K562 (cell line): ENCODE data around the gene SPDYE3.
"Not testable (repeated sequence)": the region's sequence is repeated elsewhere in the genome, so short reads cannot be mapped to it uniquely, and the experiment has no call there.

Source experiments
- GABPA ChIP-seq: fragments of 200-800 bp; sonication (Bioruptor generic); conservative IDR thresholded peaks from 2 replicates; pipeline ENCODE4 v1.6.1; 2016; ENCODE audit warnings: low read depth, missing genetic modification characterization, missing compliant biosample characterization
- HDAC2 ChIP-seq: fragments of 450-650 bp; IDR thresholded peaks from 2 replicates; pipeline ENCODE4 v1.6.1; 2016; ENCODE audit warnings: mild to moderate bottlenecking
- MAX ChIP-seq: sonication (generic); formaldehyde crosslinking; IDR thresholded peaks from 2 replicates; pipeline ENCODE4 v1.9.0; 2022; ENCODE audit warnings: mild to moderate bottlenecking, missing genetic modification reagents
- RCOR1 ChIP-seq, 2 experiments: IDR thresholded peaks; 2 replicates each; pipeline ENCODE4 v1.6.1; 2012; ENCODE audit warnings: low read depth in 2 of 2, low read length in 2 of 2, borderline replicate concordance in 1 of 2, improper control_type of control experiment in 1 of 2
- SMAD3 ChIP-seq: fragments of 450-650 bp; formaldehyde crosslinking; conservative IDR thresholded peaks from 2 replicates; pipeline ENCODE4 v1.4.0; 2020; ENCODE audit warnings: mild to moderate bottlenecking
- SP1 ChIP-seq: sonication (generic); formaldehyde crosslinking; IDR thresholded peaks from 2 replicates; pipeline ENCODE4 v1.8.1; 2022; ENCODE audit warnings: mild to moderate bottlenecking, missing genetic modification reagents
- XRCC5 ChIP-seq: fragments of 200-400 bp; formaldehyde crosslinking; IDR thresholded peaks from 2 replicates; pipeline ENCODE4 v1.6.1; 2017; ENCODE audit warnings: low read depth, mild to moderate bottlenecking, low read length
- YY1 ChIP-seq, 3 experiments: IDR thresholded peaks; 2 replicates each; pipeline ENCODE4 v1.6.1; 2011; ENCODE audit warnings: low read length in 2 of 3, mild to moderate bottlenecking in 2 of 3, moderate library complexity in 2 of 3, borderline replicate concordance in 1 of 3, control low read depth in 1 of 3, low read depth in 1 of 3; ENCODE audit not compliant: insufficient read depth in 3 of 3, insufficient replicate concordance in 2 of 3, control insufficient read depth in 1 of 3, insufficient read length in 1 of 3; ENCODE audit errors: extremely low read depth in 1 of 3

DNA sequence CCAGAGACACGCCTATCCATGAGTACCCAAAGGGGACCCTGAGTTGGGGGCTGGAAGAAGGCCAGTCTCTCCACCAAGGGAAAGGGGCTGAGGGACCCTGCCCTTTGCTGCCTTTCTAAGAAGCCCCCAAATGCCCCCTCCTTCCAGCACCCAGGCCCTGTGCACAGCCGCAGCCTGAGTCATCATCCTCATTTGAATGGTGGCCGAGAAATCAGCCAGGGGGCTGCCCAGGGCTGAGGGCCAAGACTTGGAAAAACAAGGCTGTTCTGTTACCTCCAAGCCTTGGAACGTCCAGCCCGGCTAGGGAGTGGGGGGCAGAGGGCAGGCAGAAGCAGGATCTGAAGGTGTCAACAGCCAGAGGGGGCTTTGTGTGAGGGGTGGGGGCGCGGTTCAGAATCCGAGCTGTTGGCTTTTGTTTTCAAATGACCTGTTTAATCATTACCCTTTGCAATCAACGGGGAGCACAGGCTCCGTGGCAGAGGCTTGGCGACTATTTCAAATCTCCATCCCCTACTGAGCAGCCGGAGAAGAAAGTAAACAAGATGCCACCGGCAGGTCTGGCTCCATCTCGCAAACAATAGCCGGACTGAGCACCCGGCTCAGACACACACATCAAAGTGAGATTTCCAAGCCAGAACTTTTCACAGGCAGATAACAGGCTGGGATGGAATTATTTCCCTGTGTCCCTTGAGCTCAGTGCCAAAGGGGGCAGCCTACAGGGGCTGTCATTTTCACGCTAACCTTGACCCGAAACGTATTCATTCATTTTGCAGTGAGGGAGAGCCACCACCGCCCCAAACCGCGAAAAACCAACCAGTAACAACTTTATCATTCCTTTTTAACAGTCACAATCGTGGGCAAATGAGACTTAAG, 37.2 kb upstream of the SPDYE3 start:
- not testable (repeated sequence) for TF ChIP-seq YY1 (IDR thresholded peaks at IDR 0.05; ENCODE audit: borderline replicate concordance in 1 of 3, control insufficient read depth in 1 of 3, extremely low read depth in 1 of 3, insufficient read depth in 3 of 3, insufficient read length in 1 of 3, insufficient replicate concordance in 2 of 3, low read depth in 1 of 3, low read length in 2 of 3); GABPA (tag); SP1 (CRISPR knock-in tag); SMAD3 (CRISPR knock-in tag); RCOR1 (IDR thresholded peaks at IDR 0.05; ENCODE audit: borderline replicate concordance in 1 of 2, low read depth in 2 of 2, low read length in 2 of 2); XRCC5; HDAC2; MAX (CRISPR knock-in tag)
